Esophagus squamous epithelium (tissue), 5 donors: ENCODE data around the gene RASL10B. TPM values are rescaled to one million over a fixed set of nuclear protein-coding genes. Genes with fewer than 3 reads are reported as not detected.
A peak's percentile ranks its signal among the peaks of the same experiment; 100 is the strongest.
"Not testable (repeated sequence)": the region's sequence is repeated elsewhere in the genome, so short reads cannot be mapped to it uniquely, and the experiment has no call there.

Experiments used
- DNase-seq: peaks from one replicate; lab custom pipeline; 2025; lab: John Stamatoyannopoulos, UW
- H3K27ac ChIP-seq, 4 donors: fragments of 200-600 bp; sonication (generic); one replicate each; pipeline ENCODE4 v1.5.1; 2016 to 2019; ENCODE audit warnings: mild to moderate bottlenecking in 1 of 4
- H3K27me3 ChIP-seq, 4 donors: fragments of 200-600 bp; sonication (generic); 1 replicate in 3 of 4; 2 replicates in 1 of 4; pipeline versions ENCODE4 v1.5.1 to v1.6.0; 2017 to 2021; ENCODE audit warnings: antibody characterized with exemption in 1 of 4
- H3K36me3 ChIP-seq, 3 donors: fragments of 200-600 bp; sonication (generic); one replicate each; pipeline ENCODE4 v1.5.1; 2016 to 2019
- H3K4me1 ChIP-seq, 3 donors: fragments of 200-600 bp; sonication (generic); one replicate each; pipeline ENCODE4 v1.5.1; 2017 to 2019
- H3K4me3 ChIP-seq, 4 donors: fragments of 200-600 bp; sonication (generic); 1 replicate in 3 of 4; 2 replicates in 1 of 4; pipeline ENCODE4 v1.5.1; 2016 to 2019; ENCODE audit warnings: mild to moderate bottlenecking in 2 of 4, moderate library complexity in 1 of 4
- H3K9me3 ChIP-seq, 3 donors: fragments of 200-600 bp; sonication (generic); one replicate each; pipeline ENCODE4 v1.5.1; 2016 to 2019
- CTCF ChIP-seq, 6 experiments: fragments of 450-650 bp in 4 of 6; fragments of 200-600 bp in 2 of 6; sonication (generic) in 2 of 6; IDR thresholded peaks; one replicate each; pipeline ENCODE4 v1.5.1; 2016 to 2019; ENCODE audit warnings: antibody characterized with exemption in 6 of 6, mild to moderate bottlenecking in 4 of 6, moderate library complexity in 4 of 6
- POLR2A ChIP-seq, 4 donors: fragments of 450-650 bp; IDR thresholded peaks; one replicate each; pipeline ENCODE4 v1.6.1; 2017; ENCODE audit warnings: antibody characterized with exemption in 4 of 4, mild to moderate bottlenecking in 4 of 4, moderate library complexity in 3 of 4
- WGBS, 2 donors: methylation state at CpG; one replicate each; pipeline ENCODE4 v1.1.5; 2018; 5-methylcytosine and 5-hydroxymethylcytosine counted together
- intact Hi-C: fragments of 100-400 bp; cut with DNase I; formaldehyde crosslinking; loops from one replicate; pipeline ENCODE4 v1.15.0; 2022
- total RNA-seq, 4 donors: library from RNA; depleted of rRNA; stranded (reverse); fragments of >200 nt; gene quantifications; one replicate each; pipeline ENCODE4 v1.1.0, GENCODE V29; 2016
- donor health status: DM: yes; HTN: yes; CAD: no.

RASL10B gene
- total RNA-seq, 4 donors from 2014 or later, result 0.34 to 1.5 (median 0.89) TPM

- H3K27me3 ChIP-seq, result peaks cover 0 to 99% (median 2%) of the 10 kb centered on the region in 4 donors
- H3K36me3 ChIP-seq, result no peaks in the 10 kb centered on the region
- no peaks in the 10 kb centered on the region for H3K9me3 ChIP-seq
- H3K4me1 ChIP-seq, result peaks cover 17 to 50% (median 19%) of the 10 kb centered on the region in 3 donors
- TF ChIP-seq CTCF (IDR thresholded peaks at IDR 0.05), result no peak
- TF ChIP-seq POLR2A (IDR thresholded peaks at IDR 0.05), result no peak
- intact Hi-C loops, result loop anchor here (5.0 kb wide), 1 partner anchor 137 kb away; no protein-coding TSS in a partner anchor
- H3K27ac ChIP-seq, result no peak overlapping the region
- DNase-seq, result no peak
- H3K4me3 ChIP-seq, result no peak overlapping the region
- 80 to 95% methylated on average over 3 to 4 of the region's 6 CpGs for WGBS, 2 donors
These were observed 17.5 kb downstream of the RASL10B start for GRCh38 chr17:35748979-35749378.

- no peak for TF ChIP-seq CTCF (IDR thresholded peaks at IDR 0.05)
- TF ChIP-seq POLR2A (IDR thresholded peaks at IDR 0.05), result no peak
- Histone ChIP-seq H3K36me3 (no peaks in the 10 kb centered on the region), H3K4me1 (peaks cover 17 to 50% (median 19%) of the 10 kb centered on the region in 3 donors), H3K9me3 (no peaks in the 10 kb centered on the region), H3K27me3 (peaks cover 0 to 92% (median 2%) of the 10 kb centered on the region in 4 donors), H3K27ac (no peak overlapping the region), H3K4me3 (peak overlapping the region in 1 of 4 donors; percentile 43)
- WGBS, 2 donors, result 19 to 21% methylated on average over 10 to 15 of the region's 35 CpGs
- intact Hi-C loops, result loop anchor here (5.0 kb wide), 1 partner anchor 137 kb away; no protein-coding TSS in a partner anchor
- DNase-seq, result no peak
These were observed 18.3 kb downstream of the RASL10B start for GRCh38 chr17:35749560-35750412.

- intact Hi-C loops, result no loop called here
These were observed 19.3 kb downstream of the RASL10B start for GRCh38 chr17:35750526-35751395.

GRCh38 chr17:35751541-35751940, 20.1 kb downstream of the RASL10B start:
- intact Hi-C loops, H3K36me3 ChIP-seq, H3K4me3 ChIP-seq, H3K9me3 ChIP-seq, H3K27ac ChIP-seq, DNase-seq: not testable (repeated sequence)
- peaks cover 17 to 50% (median 19%) of the 10 kb centered on the region in 3 donors for H3K4me1 ChIP-seq
- WGBS, 2 donors, result 74 to 87% methylated on average over 3 to 4 of the region's 4 CpGs
- H3K27me3 ChIP-seq, result peaks cover 0 to 74% (median 2%) of the 10 kb centered on the region in 4 donors

More at GRCh38 chr17:35750526-35751395, 19.3 kb downstream of the RASL10B start:
- Histone ChIP-seq H3K9me3 (no peaks in the 10 kb centered on the region), H3K36me3 (no peaks in the 10 kb centered on the region), H3K4me1 (peaks cover 17 to 50% (median 19%) of the 10 kb centered on the region in 3 donors), H3K4me3 (no peak overlapping the region), H3K27me3 (peaks cover 0 to 82% (median 2%) of the 10 kb centered on the region in 4 donors), H3K27ac (no peak overlapping the region)
- WGBS, 2 donors, result 75 to 85% methylated on average over 10 of the region's 10 CpGs
- no peak for DNase-seq
- TF ChIP-seq POLR2A (IDR thresholded peaks at IDR 0.05), result no peak
- no peak for TF ChIP-seq CTCF (IDR thresholded peaks at IDR 0.05)

- intact Hi-C loops, result no loop called here
- Histone ChIP-seq H3K4me1 (peaks cover 13 to 46% (median 16%) of the 10 kb centered on the region in 3 donors), H3K36me3 (no peaks in the 10 kb centered on the region), H3K9me3 (no peaks in the 10 kb centered on the region), H3K27ac (no peak overlapping the region), H3K4me3 (no peak overlapping the region), H3K27me3 (peaks cover 0 to 65% (median 2%) of the 10 kb centered on the region in 4 donors)
- WGBS, 2 donors, result 24 to 69% methylated on average over 3 of the region's 16 CpGs
- TF ChIP-seq POLR2A (IDR thresholded peaks at IDR 0.05) (no peak), CTCF (IDR thresholded peaks at IDR 0.05) (no peak)
- no peak for DNase-seq
These were observed 21.0 kb downstream of the RASL10B start for GRCh38 chr17:35752471-35752870.
